ENCODE results near the gene SNAP25.

The SNAP25 gene

GRCh38 chr20:10329387-10330005 lies 110.9 kb downstream of the SNAP25 start:
- ChIA-PET CTCF (no interaction called here), POLR2A (no interaction called here)
- no peak for TF ChIP-seq CTCF (IDR thresholded peaks at IDR 0.05; ENCODE audit: control extremely low read depth, extremely low read depth, low read depth, missing control alignments)
- no peak for DNase-seq (ENCODE audit: extremely low spot score)

GRCh38 chr20:10330071-10330470 lies 111.4 kb downstream of the SNAP25 start:
- ChIA-PET CTCF (no interaction called here), POLR2A (no interaction called here)
- no peak for TF ChIP-seq CTCF (IDR thresholded peaks at IDR 0.05; ENCODE audit: control extremely low read depth, extremely low read depth, low read depth, missing control alignments)
- DNase-seq (ENCODE audit: extremely low spot score), result no peak

- POLR2A ChIA-PET, result no interaction called here
- CTCF ChIA-PET, result no interaction called here
- DNase-seq (ENCODE audit: extremely low spot score), result no peak
- TF ChIP-seq CTCF (IDR thresholded peaks at IDR 0.05; ENCODE audit: control extremely low read depth, extremely low read depth, low read depth, missing control alignments), result no peak
Observed at GRCh38 chr20:10332656-10333415, 114.2 kb downstream of the SNAP25 start.

GRCh38 chr20:10336959-10337729 lies 118.5 kb downstream of the SNAP25 start:
- TF ChIP-seq CTCF (IDR thresholded peaks at IDR 0.05; ENCODE audit: control extremely low read depth, extremely low read depth, low read depth, missing control alignments), result no peak
- POLR2A ChIA-PET, result no interaction called here
- CTCF ChIA-PET, result interaction anchor here (1.3 kb wide), 1 partner anchor 11 kb away, joined by 4 read pairs; no protein-coding TSS in a partner anchor
- DNase-seq (ENCODE audit: extremely low spot score), result no peak

GRCh38 chr20:10338426-10339180 lies 120.0 kb downstream of the SNAP25 start:
- no peak for DNase-seq (ENCODE audit: extremely low spot score)
- POLR2A ChIA-PET, result no interaction called here
- no peak for TF ChIP-seq CTCF (IDR thresholded peaks at IDR 0.05; ENCODE audit: control extremely low read depth, extremely low read depth, low read depth, missing control alignments)
- CTCF ChIA-PET, result no interaction called here

- POLR2A ChIA-PET, result no interaction called here
- CTCF ChIA-PET, result no interaction called here
- no peak for TF ChIP-seq CTCF (IDR thresholded peaks at IDR 0.05; ENCODE audit: control extremely low read depth, extremely low read depth, low read depth, missing control alignments)
- no peak for DNase-seq (ENCODE audit: extremely low spot score)
Observed at GRCh38 chr20:10339609-10340008, 121.0 kb downstream of the SNAP25 start.

Measured in GM10248 (cell line).